Measurements from ENCODE around the gene MDM4.

GRCh38 chr1:204565617-204566582, 49.7 kb downstream of the MDM4 start:
- TF ChIP-seq EZH2 (optimal IDR thresholded peaks at IDR 0.05; ENCODE audit: low read depth, low read length) (no peak), CTCF (IDR thresholded peaks at IDR 0.05; ENCODE audit: low read length) (peak; percentile 92)
